HG02840 (cell line): ENCODE data around the gene KLHL11.

Experiments used
- ATAC-seq: cut with Tn5 transposase; IDR thresholded peaks from one replicate; pipeline ENCODE4 v1.9.1; 2021; ENCODE audit warnings: mild to moderate bottlenecking, moderate library complexity, moderate number of reproducible peaks; ENCODE audit not compliant: unreplicated experiment, low FRiP score

Gene KLHL11

GRCh38 chr17:41812381-41813151, 52.7 kb downstream of the KLHL11 start, which contains the start of gene FKBP10:
TSS of gene FKBP10 (plus strand) at chr17:41813004. CDS start at chr17:41813035, 31 bp downstream.
- no peak for ATAC-seq

GRCh38 chr17:41811549-41812380, 53.5 kb downstream of the KLHL11 start, which contains the start of gene P3H4:
TSS of gene P3H4 (minus strand) at chr17:41811949. CDS start at chr17:41811915, 34 bp downstream.
- ATAC-seq = no peak

GRCh38 chr17:41810659-41811548, 54.3 kb downstream of the KLHL11 start:
- no peak for ATAC-seq

GRCh38 chr17:41806685-41807445, 58.4 kb downstream of the KLHL11 start:
- ATAC-seq = no peak
